ENCODE results near the gene TDO2. TPM values are rescaled to one million over a fixed set of nuclear protein-coding genes. Genes with fewer than 3 reads are reported as not detected.

Gene TDO2
- total RNA-seq, 1 experiment from 2014 or later = 2.0 TPM

DNA sequence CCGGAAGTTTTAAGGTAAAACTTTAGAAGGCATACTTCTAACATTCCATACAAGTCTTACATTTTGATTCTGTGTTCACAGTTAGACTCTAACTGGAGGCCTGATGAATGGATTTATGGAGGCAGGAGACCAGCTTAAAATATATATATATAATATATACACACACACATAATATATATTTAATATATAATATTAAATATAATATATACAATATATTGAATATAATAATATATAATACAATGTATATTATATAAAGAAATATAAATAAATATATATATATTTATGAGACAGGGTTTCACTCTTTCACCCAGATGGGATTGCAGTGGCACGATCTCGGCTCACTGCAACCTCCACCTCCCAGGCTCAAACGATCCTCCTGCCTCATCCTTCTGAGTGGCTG lies 58.1 kb downstream of the TDO2 start:
- no peaks in the 10 kb centered on the region for H3K36me3 ChIP-seq (ENCODE audit: insufficient read depth, low read length)
- no peak overlapping the region for H3K27ac ChIP-seq (ENCODE audit: low read length)
- H2AFZ ChIP-seq (ENCODE audit: low read length) = no peak overlapping the region
- H3K9ac ChIP-seq (ENCODE audit: low read length) = no peak overlapping the region
- no peaks in the 10 kb centered on the region for H3K9me2 ChIP-seq (replicated peaks; ENCODE audit: insufficient read depth, low read length)
- no peak overlapping the region for H3K4me3 ChIP-seq (ENCODE audit: low read length)
- no peaks in the 10 kb centered on the region for H4K20me1 ChIP-seq (ENCODE audit: insufficient read depth, low read depth, low read length)
- no peaks in the 10 kb centered on the region; the same call in 1 of the 2 replicates for H3K27me3 ChIP-seq (ENCODE audit: low read length)
- H3K4me2 ChIP-seq (ENCODE audit: low read depth, low read length, poor library complexity, severe bottlenecking) = no peak overlapping the region
- H3K4me1 ChIP-seq (ENCODE audit: low read length) = peaks cover 5% of the 10 kb centered on the region; the same call in 1 of the 2 replicates
- H3K9me3 ChIP-seq (ENCODE audit: low read length) = no peaks in the 10 kb centered on the region
- no peak for DNase-seq
- no peaks in the 10 kb centered on the region for H3K79me2 ChIP-seq (ENCODE audit: low read length)

DNA sequence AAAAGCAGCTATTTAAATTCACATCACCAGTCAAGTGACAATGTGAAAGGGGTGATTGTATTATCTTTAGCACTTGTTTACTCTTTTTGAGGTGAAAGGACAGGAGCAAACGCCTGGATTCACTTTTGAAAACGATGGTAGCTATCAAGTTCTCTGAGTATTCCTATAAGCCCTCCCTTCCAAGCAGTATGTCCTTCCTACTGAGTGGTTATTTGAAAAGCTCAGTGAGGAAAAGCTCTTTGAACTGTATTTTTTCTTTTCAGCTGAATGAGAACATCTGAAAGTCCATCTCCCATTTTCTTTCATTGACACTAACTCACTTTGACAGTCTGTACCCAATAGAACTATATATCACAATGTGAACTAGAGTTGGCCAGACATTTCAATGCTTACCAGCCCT lies 59.3 kb downstream of the TDO2 start:
- H3K27ac ChIP-seq (ENCODE audit: low read length) = no peak overlapping the region
- no peaks in the 10 kb centered on the region for H3K36me3 ChIP-seq (ENCODE audit: insufficient read depth, low read length)
- H3K79me2 ChIP-seq (ENCODE audit: low read length) = no peaks in the 10 kb centered on the region
- H2AFZ ChIP-seq (ENCODE audit: low read length) = no peak overlapping the region
- H3K27me3 ChIP-seq (ENCODE audit: low read length) = no peaks in the 10 kb centered on the region; the same call in 1 of the 2 replicates
- H3K4me1 ChIP-seq (ENCODE audit: low read length) = peaks cover 5% of the 10 kb centered on the region; the same call in 1 of the 2 replicates
- H3K9me2 ChIP-seq (replicated peaks; ENCODE audit: insufficient read depth, low read length) = no peaks in the 10 kb centered on the region
- DNase-seq = no peak
- H3K9ac ChIP-seq (ENCODE audit: low read length) = no peak overlapping the region
- H3K9me3 ChIP-seq (ENCODE audit: low read length) = no peaks in the 10 kb centered on the region
- no peaks in the 10 kb centered on the region for H4K20me1 ChIP-seq (ENCODE audit: insufficient read depth, low read depth, low read length)
- H3K4me2 ChIP-seq (ENCODE audit: low read depth, low read length, poor library complexity, severe bottlenecking) = no peak overlapping the region
- no peak overlapping the region for H3K4me3 ChIP-seq (ENCODE audit: low read length)

DNA sequence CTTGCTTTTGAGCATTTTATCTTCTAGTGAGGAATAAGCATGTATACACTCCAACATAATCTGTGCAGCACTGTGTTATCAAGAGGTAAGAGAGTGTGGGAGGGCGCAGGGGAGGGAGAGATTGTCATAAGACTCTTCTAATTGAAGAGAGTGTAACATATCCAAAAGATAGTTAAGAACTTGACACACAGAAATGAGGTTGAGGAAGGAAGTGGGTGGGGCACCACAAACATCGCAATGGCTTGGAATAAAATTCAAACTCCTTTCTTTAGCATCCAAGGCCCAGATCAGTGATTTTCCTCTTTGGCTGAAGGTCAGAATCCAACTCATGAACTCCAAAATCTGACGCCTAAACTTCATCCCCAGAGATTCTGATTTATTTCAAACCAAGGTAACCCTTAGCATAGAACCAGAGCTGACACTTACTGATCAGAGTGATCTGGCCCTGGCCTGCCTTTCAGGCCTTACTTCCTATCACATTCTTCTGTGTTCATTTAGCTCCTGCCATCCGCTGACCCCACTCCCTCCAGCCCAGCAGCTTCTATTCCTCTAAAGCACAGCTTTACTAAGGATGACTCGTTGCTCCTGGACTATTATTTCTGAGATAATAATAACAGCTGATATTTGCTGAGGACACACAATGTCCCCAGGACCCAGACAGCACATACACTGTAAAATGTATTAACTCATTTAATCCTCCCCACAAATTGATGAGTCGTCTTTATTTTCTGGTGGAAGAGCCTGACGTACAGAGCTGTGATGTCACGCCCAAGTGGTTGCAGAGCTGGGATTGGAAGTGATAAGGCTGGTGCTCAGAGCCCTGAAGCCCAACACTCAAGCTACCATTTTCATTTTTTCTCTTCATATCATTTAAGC lies 60.8 kb downstream of the TDO2 start:
- Histone ChIP-seq H3K27ac (ENCODE audit: low read length) (no peak overlapping the region), H2AFZ (ENCODE audit: low read length) (no peak overlapping the region), H3K9ac (ENCODE audit: low read length) (no peak overlapping the region), H3K9me2 (replicated peaks; ENCODE audit: insufficient read depth, low read length) (no peaks in the 10 kb centered on the region), H3K4me2 (ENCODE audit: low read depth, low read length, poor library complexity, severe bottlenecking) (no peak overlapping the region), H3K36me3 (ENCODE audit: insufficient read depth, low read length) (no peaks in the 10 kb centered on the region), H4K20me1 (ENCODE audit: insufficient read depth, low read depth, low read length) (no peaks in the 10 kb centered on the region), H3K79me2 (ENCODE audit: low read length) (no peaks in the 10 kb centered on the region), H3K27me3 (ENCODE audit: low read length) (no peaks in the 10 kb centered on the region; the same call in 1 of the 2 replicates), H3K4me3 (ENCODE audit: low read length) (no peak overlapping the region), H3K9me3 (ENCODE audit: low read length) (no peaks in the 10 kb centered on the region; the same call in 1 of the 2 replicates), H3K4me1 (ENCODE audit: low read length) (no peaks in the 10 kb centered on the region)
- no peak for DNase-seq

DNA sequence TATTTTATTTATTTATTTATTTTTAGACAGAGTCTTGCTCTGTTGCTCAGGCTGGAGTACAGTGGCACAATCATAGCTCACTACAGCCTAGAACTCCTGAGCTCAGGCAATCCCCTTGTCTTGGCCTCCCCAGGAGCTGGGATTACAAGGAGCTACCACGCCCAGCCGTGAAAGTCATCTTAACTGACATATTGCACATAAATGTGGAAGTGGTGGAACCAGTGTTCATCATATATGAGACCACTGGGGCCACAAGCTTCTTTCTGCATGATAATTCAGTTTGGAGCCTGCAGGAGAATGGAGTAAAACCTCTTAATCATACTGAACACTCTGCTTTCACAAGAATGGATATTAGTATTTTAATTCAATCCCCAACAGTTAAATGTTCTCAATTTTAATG lies 62.7 kb downstream of the TDO2 start:
- Histone ChIP-seq H3K4me3 (ENCODE audit: low read length) (no peak overlapping the region), H4K20me1 (ENCODE audit: insufficient read depth, low read depth, low read length) (no peaks in the 10 kb centered on the region), H3K4me1 (ENCODE audit: low read length) (no peaks in the 10 kb centered on the region), H2AFZ (ENCODE audit: low read length) (no peak overlapping the region), H3K27ac (ENCODE audit: low read length) (no peak overlapping the region), H3K4me2 (ENCODE audit: low read depth, low read length, poor library complexity, severe bottlenecking) (no peak overlapping the region), H3K9me2 (replicated peaks; ENCODE audit: insufficient read depth, low read length) (no peaks in the 10 kb centered on the region), H3K9me3 (ENCODE audit: low read length) (no peaks in the 10 kb centered on the region; the same call in 1 of the 2 replicates), H3K36me3 (ENCODE audit: insufficient read depth, low read length) (no peaks in the 10 kb centered on the region), H3K79me2 (ENCODE audit: low read length) (no peaks in the 10 kb centered on the region), H3K27me3 (ENCODE audit: low read length) (no peaks in the 10 kb centered on the region), H3K9ac (ENCODE audit: low read length) (no peak overlapping the region)
- DNase-seq = no peak

DNA sequence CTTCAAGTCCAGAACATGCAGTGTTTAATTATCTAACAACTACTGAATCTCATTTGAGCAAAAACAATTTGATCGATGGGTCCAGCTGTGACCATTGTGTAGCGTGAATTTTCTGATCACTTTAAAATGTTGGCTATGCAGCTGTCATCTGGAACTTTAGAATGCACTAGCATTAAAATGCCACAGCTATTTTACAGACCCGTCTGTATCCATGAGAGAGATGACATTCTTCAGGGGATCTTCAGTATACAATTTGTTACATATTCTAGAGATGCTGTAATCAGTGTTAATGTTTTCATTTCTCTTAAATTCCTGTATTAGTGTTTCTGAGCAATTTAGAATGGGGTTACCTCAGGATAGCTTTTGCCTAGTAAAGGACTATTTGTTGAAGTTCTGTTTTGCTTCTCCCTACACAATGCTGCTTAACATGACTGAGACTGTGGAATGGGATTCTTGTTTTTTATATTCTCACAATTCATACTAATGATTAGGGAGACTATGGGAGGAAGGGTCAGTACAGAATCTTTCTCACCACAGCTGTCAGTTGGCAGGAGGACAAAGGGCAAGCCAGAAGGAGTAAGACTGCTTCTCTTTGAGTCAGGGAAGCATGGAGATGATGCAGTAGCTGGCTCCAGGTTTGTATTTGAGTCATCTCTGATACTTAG lies 63.4 kb downstream of the TDO2 start:
- H3K9me2 ChIP-seq (replicated peaks; ENCODE audit: insufficient read depth, low read length) = no peaks in the 10 kb centered on the region
- no peak for DNase-seq
- H3K36me3 ChIP-seq (ENCODE audit: insufficient read depth, low read length) = no peaks in the 10 kb centered on the region

More for the DNA sequence above, 63.4 kb downstream of the TDO2 start:
- no peak overlapping the region for H3K27ac ChIP-seq (ENCODE audit: low read length)
- H3K9ac ChIP-seq (ENCODE audit: low read length) = no peak overlapping the region
- H2AFZ ChIP-seq (ENCODE audit: low read length) = no peak overlapping the region
- no peaks in the 10 kb centered on the region for H3K79me2 ChIP-seq (ENCODE audit: low read length)
- no peak overlapping the region for H3K4me3 ChIP-seq (ENCODE audit: low read length)
- no peak overlapping the region for H3K4me2 ChIP-seq (ENCODE audit: low read depth, low read length, poor library complexity, severe bottlenecking)
- no peaks in the 10 kb centered on the region for H3K27me3 ChIP-seq (ENCODE audit: low read length)
- H3K9me3 ChIP-seq (ENCODE audit: low read length) = no peaks in the 10 kb centered on the region; the same call in 1 of the 2 replicates
- no peaks in the 10 kb centered on the region for H4K20me1 ChIP-seq (ENCODE audit: insufficient read depth, low read depth, low read length)
- H3K4me1 ChIP-seq (ENCODE audit: low read length) = no peaks in the 10 kb centered on the region

Other genes with a start within 250 kb of the TDO2 start
- gene GUCY1A1, start 236.8 kb upstream of the TDO2 start, total RNA-seq (2014; rRNA removed; shearing (Covaris generic); ENCODE audit: low replicate concordance) = 3.0 and 6.1 TPM in 2 replicates
- 0.47 and 3.2 TPM in 2 replicates for gene GUCY1B1, start 144.7 kb upstream of the TDO2 start, total RNA-seq (2014; rRNA removed; shearing (Covaris generic); ENCODE audit: low replicate concordance)
- not detected in 2 replicates for gene ASIC5, start 37.4 kb upstream of the TDO2 start, total RNA-seq (2014; rRNA removed; shearing (Covaris generic); ENCODE audit: low replicate concordance)
- gene CTSO, start 50.2 kb downstream of the TDO2 start, total RNA-seq (2014; rRNA removed; shearing (Covaris generic); ENCODE audit: low replicate concordance) = 8.0 and 18.9 TPM in 2 replicates

Measured in Karpas-422 (cell line).